Gastrocnemius medialis (tissue), 4 donors: ENCODE measurements around the gene OGFR.

Experiments
- POLR2A ChIP-seq, 2 donors: fragments of 450-650 bp; IDR thresholded peaks; one replicate each; pipeline ENCODE4 v1.6.1; 2017; ENCODE audit warnings: antibody characterized with exemption in 2 of 2, mild to moderate bottlenecking in 2 of 2, moderate library complexity in 2 of 2
- TF ChIP-seq, protein P1 (sequence below), 5 experiments: fragments of 450-650 bp in 3 of 5; fragments of 200-600 bp in 2 of 5; sonication (generic) in 2 of 5; IDR thresholded peaks in 4 of 5; conservative IDR thresholded peaks in 1 of 5; 1 replicate in 4 of 5; 2 replicates in 1 of 5; pipeline ENCODE4 v1.5.1; 2016 to 2019; ENCODE audit warnings: antibody characterized with exemption in 5 of 5, mild to moderate bottlenecking in 3 of 5, moderate library complexity in 3 of 5

- TF ChIP-seq, protein P1, sequence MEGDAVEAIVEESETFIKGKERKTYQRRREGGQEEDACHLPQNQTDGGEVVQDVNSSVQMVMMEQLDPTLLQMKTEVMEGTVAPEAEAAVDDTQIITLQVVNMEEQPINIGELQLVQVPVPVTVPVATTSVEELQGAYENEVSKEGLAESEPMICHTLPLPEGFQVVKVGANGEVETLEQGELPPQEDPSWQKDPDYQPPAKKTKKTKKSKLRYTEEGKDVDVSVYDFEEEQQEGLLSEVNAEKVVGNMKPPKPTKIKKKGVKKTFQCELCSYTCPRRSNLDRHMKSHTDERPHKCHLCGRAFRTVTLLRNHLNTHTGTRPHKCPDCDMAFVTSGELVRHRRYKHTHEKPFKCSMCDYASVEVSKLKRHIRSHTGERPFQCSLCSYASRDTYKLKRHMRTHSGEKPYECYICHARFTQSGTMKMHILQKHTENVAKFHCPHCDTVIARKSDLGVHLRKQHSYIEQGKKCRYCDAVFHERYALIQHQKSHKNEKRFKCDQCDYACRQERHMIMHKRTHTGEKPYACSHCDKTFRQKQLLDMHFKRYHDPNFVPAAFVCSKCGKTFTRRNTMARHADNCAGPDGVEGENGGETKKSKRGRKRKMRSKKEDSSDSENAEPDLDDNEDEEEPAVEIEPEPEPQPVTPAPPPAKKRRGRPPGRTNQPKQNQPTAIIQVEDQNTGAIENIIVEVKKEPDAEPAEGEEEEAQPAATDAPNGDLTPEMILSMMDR (IDR thresholded peaks at IDR 0.05 in 4 of 5, conservative IDR thresholded peaks at IDR 0.05 in 1 of 5) = no peak
- TF ChIP-seq POLR2A (IDR thresholded peaks at IDR 0.05) = no peak
Observed at GRCh38 chr20:62816884-62817873, 12.5 kb downstream of the OGFR start, which contains the start of gene COL9A3.
